ENCODE data around the gene INVS.
A peak's percentile ranks its signal among the peaks of the same experiment; 100 is the strongest.

INVS gene

GRCh38 chr9:100219347-100219746 is 120.3 kb downstream of the INVS start:
- Histone ChIP-seq H3K4me3 (no peak overlapping the region), H3K27ac (no peak overlapping the region)
- TF ChIP-seq CTCF (IDR thresholded peaks at IDR 0.05), result no peak
- DNase-seq (ENCODE audit: low spot score), result no peak

GRCh38 chr9:100220936-100221335 is 121.9 kb downstream of the INVS start:
- TF ChIP-seq CTCF (IDR thresholded peaks at IDR 0.05), result no peak
- Histone ChIP-seq H3K27ac (no peak overlapping the region), H3K4me3 (no peak overlapping the region)
- DNase-seq (ENCODE audit: low spot score), result no peak

GRCh38 chr9:100221538-100221937 is 122.5 kb downstream of the INVS start:
- Histone ChIP-seq H3K27ac (no peak overlapping the region), H3K4me3 (no peak overlapping the region)
- DNase-seq (ENCODE audit: low spot score), result no peak
- TF ChIP-seq CTCF (IDR thresholded peaks at IDR 0.05), result no peak

- no peak overlapping the region for H3K27ac ChIP-seq
- peak; percentile 19 for TF ChIP-seq CTCF (IDR thresholded peaks at IDR 0.05)
- H3K4me3 ChIP-seq, result no peak overlapping the region
- DNase-seq (ENCODE audit: low spot score), result no peak
Observed at GRCh38 chr9:100222674-100223073, 123.6 kb downstream of the INVS start.

GRCh38 chr9:100227636-100228035 is 128.6 kb downstream of the INVS start:
- DNase-seq (ENCODE audit: low spot score), result no peak
- Histone ChIP-seq H3K4me3 (no peak overlapping the region), H3K27ac (no peak overlapping the region)
- no peak for TF ChIP-seq CTCF (IDR thresholded peaks at IDR 0.05)

GRCh38 chr9:100228352-100228869 is 129.4 kb downstream of the INVS start:
- Histone ChIP-seq H3K4me3 (no peak overlapping the region), H3K27ac (no peak overlapping the region)
- TF ChIP-seq CTCF (IDR thresholded peaks at IDR 0.05), result no peak
- no peak for DNase-seq (ENCODE audit: low spot score)

- no peak for DNase-seq (ENCODE audit: low spot score)
- no peak overlapping the region for H3K27ac ChIP-seq
- no peak overlapping the region for H3K4me3 ChIP-seq
- no peak for TF ChIP-seq CTCF (IDR thresholded peaks at IDR 0.05)
Observed at GRCh38 chr9:100229136-100229535, 130.1 kb downstream of the INVS start.

Data from coronary artery (tissue), 2 donors.